HepG2 (cell line): ENCODE results near the gene CDK10. TPM values are rescaled to one million over a fixed set of nuclear protein-coding genes. Genes with fewer than 3 reads are reported as not detected.

ENCODE experiments used
- ARHGAP35 ChIP-seq: sonication (generic); formaldehyde crosslinking; IDR thresholded peaks from 2 replicates; pipeline ENCODE4 v1.9.0; 2022; ENCODE audit warnings: mild to moderate bottlenecking, inconsistent platforms, moderate library complexity, missing genetic modification reagents, borderline replicate concordance
- ATF7-NPFF ChIP-seq: sonication (generic); formaldehyde crosslinking; IDR thresholded peaks from 2 replicates; pipeline ENCODE4 v1.8.1; 2023; ENCODE audit warnings: mild to moderate bottlenecking, low read depth, missing genetic modification reagents, moderate library complexity
- BRF2 ChIP-seq: sonication (generic); formaldehyde crosslinking; IDR thresholded peaks from 2 replicates; pipeline ENCODE4 v1.8.1; 2022; ENCODE audit warnings: mild to moderate bottlenecking, missing genetic modification reagents
- ELK4 ChIP-seq: sonication (generic); formaldehyde crosslinking; IDR thresholded peaks from 2 replicates; pipeline ENCODE4 v1.9.0; 2021; ENCODE audit warnings: missing genetic modification reagents, borderline replicate concordance
- GFI1 ChIP-seq: sonication (generic); formaldehyde crosslinking; IDR thresholded peaks from 2 replicates; pipeline ENCODE4 v1.5.0; 2020; ENCODE audit warnings: missing genetic modification reagents, mild to moderate bottlenecking, borderline replicate concordance
- HDAC6 ChIP-seq: fragments of 200-600 bp; sonication (generic); IDR thresholded peaks from 2 replicates; pipeline ENCODE4 v1.7.0; 2017; ENCODE audit warnings: mild to moderate bottlenecking, antibody characterized with exemption, low read length, low read depth
- MAZ ChIP-seq, 2 experiments: sonication (generic) in 1 of 2; formaldehyde crosslinking in 1 of 2; IDR thresholded peaks; 2 replicates each; pipeline versions ENCODE4 v1.5.0 to v1.6.1; 2012 to 2020; ENCODE audit warnings: low read depth in 2 of 2, mild to moderate bottlenecking in 2 of 2, borderline replicate concordance in 1 of 2, improper control_type of control experiment in 1 of 2, low read length in 1 of 2, missing genetic modification reagents in 1 of 2, moderate library complexity in 1 of 2
- MIXL1 ChIP-seq: IDR thresholded peaks from 2 replicates; pipeline ENCODE4 v1.6.1; 2016
- NAIF1 ChIP-seq: sonication (generic); formaldehyde crosslinking; IDR thresholded peaks from 2 replicates; pipeline ENCODE4 v1.5.0; 2020; ENCODE audit warnings: mild to moderate bottlenecking, missing genetic modification reagents, borderline replicate concordance
- SIX1 ChIP-seq: sonication (generic); formaldehyde crosslinking; IDR thresholded peaks from 2 replicates; pipeline ENCODE4 v1.4.0; 2020; ENCODE audit warnings: missing genetic modification reagents, borderline replicate concordance
- YEATS2 ChIP-seq: sonication (generic); formaldehyde crosslinking; IDR thresholded peaks from 2 replicates; pipeline ENCODE4 v1.4.0; 2020; ENCODE audit warnings: missing genetic modification reagents, borderline replicate concordance
- ZC3H13 ChIP-seq: sonication (generic); formaldehyde crosslinking; IDR thresholded peaks from 2 replicates; pipeline ENCODE4 v1.8.1; 2023; ENCODE audit warnings: mild to moderate bottlenecking, missing genetic modification reagents, moderate library complexity
- ZKSCAN1 ChIP-seq: fragments of 150-350 bp; IDR thresholded peaks from 2 replicates; pipeline ENCODE4 v1.6.1; 2014; ENCODE audit warnings: low read length
- ZMYM4 ChIP-seq: sonication (generic); formaldehyde crosslinking; IDR thresholded peaks from 2 replicates; pipeline ENCODE4 v1.8.1; 2023; ENCODE audit warnings: mild to moderate bottlenecking, missing genetic modification reagents
- ZNF121 ChIP-seq: sonication (generic); formaldehyde crosslinking; IDR thresholded peaks from 2 replicates; pipeline ENCODE4 v1.5.0; 2020; ENCODE audit warnings: mild to moderate bottlenecking, missing genetic modification reagents
- ZNF138 ChIP-seq: sonication (generic); formaldehyde crosslinking; IDR thresholded peaks from 2 replicates; pipeline ENCODE4 v1.5.0; 2020; ENCODE audit warnings: mild to moderate bottlenecking, low read depth, missing genetic modification reagents
- ZNF235 ChIP-seq: sonication (generic); formaldehyde crosslinking; IDR thresholded peaks from 2 replicates; pipeline ENCODE4 v1.8.1; 2023; ENCODE audit warnings: mild to moderate bottlenecking, missing genetic modification reagents, borderline replicate concordance
- ZNF30 ChIP-seq: sonication (generic); formaldehyde crosslinking; IDR thresholded peaks from 2 replicates; pipeline ENCODE4 v1.5.0; 2020; ENCODE audit warnings: mild to moderate bottlenecking, missing genetic modification reagents
- ZNF503 ChIP-seq: sonication (generic); formaldehyde crosslinking; IDR thresholded peaks from 2 replicates; pipeline ENCODE4 v1.4.0; 2020; ENCODE audit warnings: missing genetic modification reagents
- ZNF674 ChIP-seq: sonication (generic); formaldehyde crosslinking; IDR thresholded peaks from 2 replicates; pipeline ENCODE4 v1.5.0; 2020; ENCODE audit warnings: low read depth, mild to moderate bottlenecking, missing genetic modification reagents
- ZNF703 ChIP-seq: sonication (generic); formaldehyde crosslinking; IDR thresholded peaks from 2 replicates; pipeline ENCODE4 v1.5.1; 2020; ENCODE audit warnings: missing genetic modification reagents, mild to moderate bottlenecking, moderate library complexity, borderline replicate concordance
- ZNF776 ChIP-seq: sonication (generic); formaldehyde crosslinking; IDR thresholded peaks from 2 replicates; pipeline ENCODE4 v1.4.0; 2020; ENCODE audit warnings: mild to moderate bottlenecking, missing genetic modification reagents
- polyA plus RNA-seq, 8 experiments: library from polyadenylated mRNA; depleted of rRNA in 3 of 8; stranded (reverse) in 7 of 8; unstranded in 1 of 8; fragments of >200 nt; fragmentation: Illumina TruSeq in 4 of 8; extraction: Trizol in 4 of 8; gene quantifications; 2 replicates each; pipeline versions ENCODE4 v1.2.1 to v1.2.3, GENCODE V29; 2011 to 2016; ENCODE audit warnings: low read depth in 4 of 8, missing spikeins in 1 of 8, mixed read lengths in 1 of 8; ENCODE audit not compliant: insufficient read depth in 1 of 8
- total RNA-seq, 5 experiments: library from RNA; depleted of rRNA; stranded (reverse); fragments of >200 nt; fragmentation: Illumina TruSeq; extraction: Trizol; gene quantifications; 2 replicates each; pipeline ENCODE4 v1.2.3, GENCODE V29; 2016; ENCODE audit warnings: low read depth in 1 of 5
- TF ChIP-seq, protein P1 (sequence below): sonication (generic); formaldehyde crosslinking; IDR thresholded peaks from 2 replicates; pipeline ENCODE4 v1.5.1; 2020; ENCODE audit warnings: missing genetic modification reagents, mild to moderate bottlenecking, borderline replicate concordance

The CDK10 gene
- total and polyA plus RNA-seq, 2 of the 13 experiments (the other 11 are each of a cell fraction or from before 2014, with no cell fraction given), result 2.5 to 3.9 TPM

DNA sequence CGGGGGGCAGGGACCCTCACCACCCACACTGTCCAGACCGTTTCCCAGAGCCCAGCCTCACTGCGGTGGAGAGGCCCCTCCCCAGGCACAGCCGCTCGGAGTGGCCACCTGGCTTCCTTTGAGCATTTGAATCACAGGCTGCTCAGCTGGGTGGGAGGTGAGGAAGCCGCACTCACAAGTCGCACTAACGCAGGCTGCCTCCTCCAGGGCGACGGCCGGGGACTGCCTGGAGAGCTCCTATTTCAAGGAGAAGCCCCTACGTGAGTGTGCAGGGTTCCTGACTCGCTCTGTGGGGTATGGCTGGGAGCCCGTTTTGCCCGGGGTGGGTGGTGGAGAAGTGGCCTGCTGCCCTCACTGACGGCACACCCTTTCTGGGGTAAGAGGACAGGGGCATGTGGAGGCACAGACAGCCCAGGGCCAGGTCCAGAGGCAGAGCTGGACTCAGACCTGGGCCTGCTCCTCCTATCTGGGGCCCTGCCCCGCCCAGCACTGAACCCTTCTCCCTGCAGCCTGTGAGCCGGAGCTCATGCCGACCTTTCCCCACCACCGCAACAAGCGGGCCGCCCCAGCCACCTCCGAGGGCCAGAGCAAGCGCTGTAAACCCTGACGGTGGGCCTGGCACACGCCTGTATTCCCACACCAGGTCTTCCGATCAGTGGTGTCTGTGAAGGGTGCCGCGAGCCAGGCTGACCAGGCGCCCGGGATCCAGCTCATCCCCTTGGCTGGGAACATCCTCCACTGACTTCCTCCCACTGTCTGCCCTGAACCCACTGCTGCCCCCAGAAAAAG lies 8.8 kb downstream of the CDK10 start (continued):
- TF ChIP-seq ZNF121 (CRISPR knock-in tag) (no peak), HDAC6 (no peak), ZNF503 (CRISPR knock-in tag) (no peak), ZNF138 (0 out of 2 replicates have a peak, but pooled peaks have one; percentile 59), BRF2 (CRISPR knock-in tag) (peak; percentile 85), ZMYM4 (peak; percentile 49; the same call in 1 of the 2 replicates), SIX1 (no peak), MIXL1 (CRISPR knock-in tag) (no peak), ARHGAP35 (CRISPR knock-in tag) (0 out of 2 replicates have a peak, but pooled peaks have one; percentile 41), ZNF235 (no peak), GFI1 (CRISPR knock-in tag) (peak; percentile 33; the same call in 1 of the 2 replicates), NAIF1 (CRISPR knock-in tag) (no peak), ZKSCAN1 (no peak), ZNF674 (no peak; the same call in 1 of the 2 replicates), ZNF776 (peak; percentile 17; the same call in 1 of the 2 replicates), YEATS2 (no peak), ZC3H13 (CRISPR knock-in tag) (peak; percentile 94), ZNF703 (CRISPR knock-in tag) (0 out of 2 replicates have a peak, but pooled peaks have one; percentile 27), ATF7-NPFF (no peak), MAZ (IDR thresholded peaks at IDR 0.05; ENCODE audit: borderline replicate concordance, low read depth, low read length) (no peak), MAZ (CRISPR knock-in tag; IDR thresholded peaks at IDR 0.05; ENCODE audit: low read depth) (0 out of 2 replicates have a peak, but pooled peaks have one; percentile 54), ELK4 (CRISPR knock-in tag) (0 out of 2 replicates have a peak, but pooled peaks have one; percentile 35), ZNF30 (CRISPR knock-in tag) (no peak)
- TF ChIP-seq, protein P1, sequence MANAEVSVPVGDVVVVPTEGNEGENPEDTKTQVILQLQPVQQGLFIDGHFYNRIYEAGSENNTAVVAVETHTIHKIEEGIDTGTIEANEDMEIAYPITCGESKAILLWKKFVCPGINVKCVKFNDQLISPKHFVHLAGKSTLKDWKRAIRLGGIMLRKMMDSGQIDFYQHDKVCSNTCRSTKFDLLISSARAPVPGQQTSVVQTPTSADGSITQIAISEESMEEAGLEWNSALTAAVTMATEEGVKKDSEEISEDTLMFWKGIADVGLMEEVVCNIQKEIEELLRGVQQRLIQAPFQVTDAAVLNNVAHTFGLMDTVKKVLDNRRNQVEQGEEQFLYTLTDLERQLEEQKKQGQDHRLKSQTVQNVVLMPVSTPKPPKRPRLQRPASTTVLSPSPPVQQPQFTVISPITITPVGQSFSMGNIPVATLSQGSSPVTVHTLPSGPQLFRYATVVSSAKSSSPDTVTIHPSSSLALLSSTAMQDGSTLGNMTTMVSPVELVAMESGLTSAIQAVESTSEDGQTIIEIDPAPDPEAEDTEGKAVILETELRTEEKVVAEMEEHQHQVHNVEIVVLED, result no peak; the same call in 1 of the 2 replicates
